Kidney glomerular epithelial cell (primary cell): ENCODE results near the gene GLRA1.
"Not testable (repeated sequence)": the region's sequence is repeated elsewhere in the genome, so short reads cannot be mapped to it uniquely, and the experiment has no call there.

Experiments used
- DNase-seq: peaks from one replicate; lab custom pipeline; 2025; lab: John Stamatoyannopoulos, UW

Gene GLRA1

GRCh38 chr5:151885138-151885908 is 39.3 kb downstream of the GLRA1 start:
- DNase-seq: no peak

- DNase-seq: no peak
Observed at GRCh38 chr5:151881621-151882225, 42.9 kb downstream of the GLRA1 start.

GRCh38 chr5:151880324-151880723 is 44.3 kb downstream of the GLRA1 start:
- no peak for DNase-seq

GRCh38 chr5:151873701-151874100 is 51.0 kb downstream of the GLRA1 start:
- DNase-seq: no peak

GRCh38 chr5:151872701-151873100 is 52.0 kb downstream of the GLRA1 start:
- DNase-seq: no peak

- peak; percentile 77 for DNase-seq
Observed at GRCh38 chr5:151870820-151871219, 53.8 kb downstream of the GLRA1 start.

GRCh38 chr5:151870271-151870670 is 54.4 kb downstream of the GLRA1 start:
- no peak for DNase-seq

- no peak for DNase-seq
Observed at GRCh38 chr5:151869843-151870242, 54.8 kb downstream of the GLRA1 start.

- DNase-seq: no peak
Observed at GRCh38 chr5:151868451-151868850, 56.2 kb downstream of the GLRA1 start.

GRCh38 chr5:151864061-151864748 is 60.4 kb downstream of the GLRA1 start:
- DNase-seq: no peak

- no peak for DNase-seq
Observed at GRCh38 chr5:151863566-151863965, 61.1 kb downstream of the GLRA1 start.

- DNase-seq: no peak
Observed at GRCh38 chr5:151862811-151863472, 61.7 kb downstream of the GLRA1 start.

GRCh38 chr5:151860867-151861266 is 63.8 kb downstream of the GLRA1 start:
- not testable (repeated sequence) for DNase-seq

- DNase-seq: no peak
Observed at GRCh38 chr5:151856861-151857260, 67.8 kb downstream of the GLRA1 start.

- no peak for DNase-seq
Observed at GRCh38 chr5:151855701-151856100, 69.0 kb downstream of the GLRA1 start.

- no peak for DNase-seq
Observed at GRCh38 chr5:151847871-151848270, 76.8 kb downstream of the GLRA1 start.

- DNase-seq: no peak
Observed at GRCh38 chr5:151846765-151847164, 77.9 kb downstream of the GLRA1 start.

- not testable (repeated sequence) for DNase-seq
Observed at GRCh38 chr5:151832843-151833242, 91.8 kb downstream of the GLRA1 start.

- no peak for DNase-seq
Observed at GRCh38 chr5:151829370-151829769, 95.3 kb downstream of the GLRA1 start.

- DNase-seq: peak; percentile 64
Observed at GRCh38 chr5:151825445-151825844, 99.2 kb downstream of the GLRA1 start.

GRCh38 chr5:151822141-151822540 is 102.5 kb downstream of the GLRA1 start:
- DNase-seq: no peak

- DNase-seq: no peak
Observed at GRCh38 chr5:151820903-151821302, 103.7 kb downstream of the GLRA1 start.

- DNase-seq: no peak
Observed at GRCh38 chr5:151820271-151820670, 104.4 kb downstream of the GLRA1 start.
